Esophagus muscularis mucosa (tissue), 4 donors: ENCODE measurements around the gene ADCY1.
"Not testable (repeated sequence)": the region's sequence is repeated elsewhere in the genome, so short reads cannot be mapped to it uniquely, and the experiment has no call there.

Source experiments
- EP300 ChIP-seq: sonication (generic); formaldehyde crosslinking; IDR thresholded peaks from one replicate; pipeline ENCODE4 v1.6.1; 2017; ENCODE audit warnings: antibody characterized with exemption
- POLR2A ChIP-seq: fragments of 450-650 bp; IDR thresholded peaks from one replicate; pipeline ENCODE4 v1.6.1; 2017; ENCODE audit warnings: antibody characterized with exemption, moderate library complexity, mild to moderate bottlenecking, low read depth
- TF ChIP-seq, protein P1 (sequence below), 3 experiments: fragments of 200-600 bp in 2 of 3; fragments of 450-650 bp in 1 of 3; sonication (generic) in 2 of 3; IDR thresholded peaks; one replicate each; pipeline ENCODE4 v1.5.1; 2017 to 2019; ENCODE audit warnings: antibody characterized with exemption in 3 of 3, mild to moderate bottlenecking in 2 of 3, moderate library complexity in 1 of 3

DNA sequence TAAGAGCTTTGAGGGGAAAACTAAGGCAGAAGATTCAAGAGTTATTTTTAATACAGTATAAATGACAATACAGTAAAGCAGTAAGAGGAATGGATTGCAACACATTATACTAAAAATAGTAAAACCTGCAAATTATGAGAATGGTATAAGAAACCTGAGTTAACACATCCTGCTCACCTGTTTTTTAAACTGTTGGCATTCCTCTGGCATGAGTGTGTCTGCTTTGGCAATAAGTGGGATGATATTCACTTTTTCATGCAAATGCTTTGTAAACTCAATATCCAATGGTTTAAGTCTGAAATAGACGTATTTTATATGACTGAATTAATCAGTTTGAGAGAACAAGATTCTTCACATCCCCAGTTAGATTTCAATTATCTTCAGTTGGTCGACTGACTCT is 177.2 kb downstream of the ADCY1 start:
- TF ChIP-seq, protein P1, sequence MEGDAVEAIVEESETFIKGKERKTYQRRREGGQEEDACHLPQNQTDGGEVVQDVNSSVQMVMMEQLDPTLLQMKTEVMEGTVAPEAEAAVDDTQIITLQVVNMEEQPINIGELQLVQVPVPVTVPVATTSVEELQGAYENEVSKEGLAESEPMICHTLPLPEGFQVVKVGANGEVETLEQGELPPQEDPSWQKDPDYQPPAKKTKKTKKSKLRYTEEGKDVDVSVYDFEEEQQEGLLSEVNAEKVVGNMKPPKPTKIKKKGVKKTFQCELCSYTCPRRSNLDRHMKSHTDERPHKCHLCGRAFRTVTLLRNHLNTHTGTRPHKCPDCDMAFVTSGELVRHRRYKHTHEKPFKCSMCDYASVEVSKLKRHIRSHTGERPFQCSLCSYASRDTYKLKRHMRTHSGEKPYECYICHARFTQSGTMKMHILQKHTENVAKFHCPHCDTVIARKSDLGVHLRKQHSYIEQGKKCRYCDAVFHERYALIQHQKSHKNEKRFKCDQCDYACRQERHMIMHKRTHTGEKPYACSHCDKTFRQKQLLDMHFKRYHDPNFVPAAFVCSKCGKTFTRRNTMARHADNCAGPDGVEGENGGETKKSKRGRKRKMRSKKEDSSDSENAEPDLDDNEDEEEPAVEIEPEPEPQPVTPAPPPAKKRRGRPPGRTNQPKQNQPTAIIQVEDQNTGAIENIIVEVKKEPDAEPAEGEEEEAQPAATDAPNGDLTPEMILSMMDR (IDR thresholded peaks at IDR 0.05) = not testable (repeated sequence)
- TF ChIP-seq EP300, POLR2A: not testable (repeated sequence)
